Neural progenitor cell (in vitro differentiated cells): Measurements from ENCODE around the gene HTD2. TPM values are rescaled to one million over a fixed set of nuclear protein-coding genes. Genes with fewer than 3 reads are reported as not detected.
"Not testable (repeated sequence)": the region's sequence is repeated elsewhere in the genome, so short reads cannot be mapped to it uniquely, and the experiment has no call there.

Source experiments
- DNase-seq: peaks from one replicate; pipeline ENCODE4 v3.0.0-alpha.2; 2016; ENCODE audit warnings: low spot score
- H2AFZ ChIP-seq: fragments of 200-600 bp; sonication (generic); replicated peaks from 2 replicates; pipeline ENCODE4 v1.6.1; 2016; ENCODE audit warnings: antibody characterized with exemption
- H3F3A ChIP-seq: fragments of 200-600 bp; sonication (generic); 2 replicates; pipeline ENCODE4 v1.6.1; 2016; ENCODE audit warnings: antibody characterized with exemption, low read depth
- H3K27ac ChIP-seq: fragments of 200-600 bp; sonication (generic); 2 replicates; pipeline ENCODE4 v1.5.1; 2016; ENCODE audit warnings: mild to moderate bottlenecking
- H3K27me3 ChIP-seq: fragments of 200-600 bp; sonication (generic); 2 replicates; pipeline ENCODE4 v1.6.1; 2016; ENCODE audit warnings: mild to moderate bottlenecking, moderate library complexity
- H3K36me3 ChIP-seq: fragments of 200-600 bp; sonication (generic); 2 replicates; pipeline ENCODE4 v1.5.1; 2016
- H3K4me1 ChIP-seq: fragments of 200-600 bp; sonication (generic); 2 replicates; pipeline ENCODE4 v1.6.1; 2016; ENCODE audit warnings: mixed run types
- H3K4me2 ChIP-seq: fragments of 200-600 bp; sonication (generic); 2 replicates; pipeline ENCODE4 v1.6.1; 2016
- H3K4me3 ChIP-seq: fragments of 200-600 bp; sonication (generic); 2 replicates; pipeline ENCODE4 v1.5.1; 2016
- H3K79me2 ChIP-seq: fragments of 200-600 bp; sonication (generic); 2 replicates; pipeline ENCODE4 v1.6.1; 2016; ENCODE audit warnings: low read depth
- H3K9ac ChIP-seq: fragments of 200-600 bp; sonication (generic); 2 replicates; pipeline ENCODE4 v1.6.1; 2016
- H3K9me3 ChIP-seq: fragments of 200-600 bp; sonication (generic); 2 replicates; pipeline ENCODE4 v1.5.1; 2016; ENCODE audit warnings: low read depth
- H4K20me1 ChIP-seq: fragments of 200-600 bp; sonication (generic); 2 replicates; pipeline ENCODE4 v1.6.1; 2016; ENCODE audit warnings: low read depth
- H3K27ac Mint-ChIP-seq: 3 replicates; pipeline ENCODE4 v1.8.0; 2021; ENCODE audit warnings: mixed read lengths
- H3K27me3 Mint-ChIP-seq: 2 replicates; pipeline ENCODE4 v1.8.0; 2022; ENCODE audit warnings: low read depth, mild to moderate bottlenecking, inconsistent platforms, moderate library complexity, mixed read lengths; ENCODE audit not compliant: insufficient read depth
- H3K36me3 Mint-ChIP-seq: 3 replicates; pipeline ENCODE4 v1.8.0; 2021; ENCODE audit warnings: mixed read lengths
- H3K4me1 Mint-ChIP-seq: 3 replicates; pipeline ENCODE4 v1.8.0; 2021; ENCODE audit warnings: mixed read lengths
- H3K4me3 Mint-ChIP-seq: 3 replicates; pipeline ENCODE4 v1.8.0; 2021; ENCODE audit warnings: mild to moderate bottlenecking, moderate library complexity, mixed read lengths
- H3K9me3 Mint-ChIP-seq: 3 replicates; pipeline ENCODE4 v1.8.0; 2020; ENCODE audit warnings: mixed read lengths
- EZH2 ChIP-seq: fragments of 200-600 bp; sonication (generic); IDR thresholded peaks from 2 replicates; pipeline ENCODE4 v1.6.1; 2017; ENCODE audit warnings: antibody characterized with exemption, mild to moderate bottlenecking, moderate library complexity
- EZH2phosphoT487 ChIP-seq: fragments of 200-600 bp; sonication (generic); IDR thresholded peaks from 2 replicates; pipeline ENCODE4 v1.6.1; 2017; ENCODE audit warnings: antibody characterized with exemption
- total RNA-seq: library from RNA; depleted of rRNA; stranded (reverse); fragments of >200 nt; gene quantifications from 2 replicates; pipeline ENCODE4 v1.2.3, GENCODE V29; 2015; ENCODE audit warnings: low replicate concordance
- TF ChIP-seq, protein P1 (sequence below): fragments of 200-600 bp; sonication (generic); IDR thresholded peaks from 2 replicates; pipeline ENCODE4 v1.5.1; 2017; ENCODE audit warnings: antibody characterized with exemption, mild to moderate bottlenecking

Gene HTD2
- total RNA-seq, 1 donor from 2014 or later, result 29.5 TPM

DNA sequence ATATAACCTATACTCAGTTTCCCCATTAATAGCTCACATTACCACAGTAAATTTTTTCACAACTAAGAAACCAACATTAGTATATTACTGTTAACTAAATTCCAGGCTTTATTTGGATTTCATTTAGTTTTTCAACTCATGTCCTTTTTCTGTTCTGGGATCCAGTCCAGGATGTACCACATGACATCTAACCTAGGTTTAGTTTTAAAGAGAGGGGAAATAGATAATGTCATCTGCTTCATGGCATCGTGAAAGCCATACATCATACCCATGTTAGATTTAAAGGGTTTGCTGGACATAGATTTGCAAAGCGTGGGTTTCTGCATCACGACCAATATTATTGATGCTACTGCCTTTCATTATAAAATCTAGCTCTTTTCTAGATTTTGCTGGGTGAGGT, 33.4 kb upstream of the HTD2 start:
- Mint-ChIP-seq H3K9me3 (peaks cover 9% of the 10 kb centered on the region), H3K4me1 (no peaks in the 10 kb centered on the region), H3K27me3 (no peaks in the 10 kb centered on the region), H3K4me3 (no peak overlapping the region), H3K27ac (no peak overlapping the region), H3K36me3 (peaks cover 21% of the 10 kb centered on the region)
- no peak overlapping the region for H3K4me2 ChIP-seq
- H3K4me3 ChIP-seq, result no peak overlapping the region
- H2AFZ ChIP-seq, result no peak overlapping the region
- H3K9ac ChIP-seq, result no peak overlapping the region
- DNase-seq, result no peak
- H3K79me2 ChIP-seq, result no peaks in the 10 kb centered on the region
- H3K9me3 ChIP-seq, result no peaks in the 10 kb centered on the region
- no peaks in the 10 kb centered on the region for H3K36me3 ChIP-seq
- H3F3A ChIP-seq, result no peaks in the 10 kb centered on the region
- no peaks in the 10 kb centered on the region for H3K4me1 ChIP-seq
- no peaks in the 10 kb centered on the region for H3K27me3 ChIP-seq
- TF ChIP-seq EZH2phosphoT487 (no peak), EZH2 (no peak)
- TF ChIP-seq, protein P1, sequence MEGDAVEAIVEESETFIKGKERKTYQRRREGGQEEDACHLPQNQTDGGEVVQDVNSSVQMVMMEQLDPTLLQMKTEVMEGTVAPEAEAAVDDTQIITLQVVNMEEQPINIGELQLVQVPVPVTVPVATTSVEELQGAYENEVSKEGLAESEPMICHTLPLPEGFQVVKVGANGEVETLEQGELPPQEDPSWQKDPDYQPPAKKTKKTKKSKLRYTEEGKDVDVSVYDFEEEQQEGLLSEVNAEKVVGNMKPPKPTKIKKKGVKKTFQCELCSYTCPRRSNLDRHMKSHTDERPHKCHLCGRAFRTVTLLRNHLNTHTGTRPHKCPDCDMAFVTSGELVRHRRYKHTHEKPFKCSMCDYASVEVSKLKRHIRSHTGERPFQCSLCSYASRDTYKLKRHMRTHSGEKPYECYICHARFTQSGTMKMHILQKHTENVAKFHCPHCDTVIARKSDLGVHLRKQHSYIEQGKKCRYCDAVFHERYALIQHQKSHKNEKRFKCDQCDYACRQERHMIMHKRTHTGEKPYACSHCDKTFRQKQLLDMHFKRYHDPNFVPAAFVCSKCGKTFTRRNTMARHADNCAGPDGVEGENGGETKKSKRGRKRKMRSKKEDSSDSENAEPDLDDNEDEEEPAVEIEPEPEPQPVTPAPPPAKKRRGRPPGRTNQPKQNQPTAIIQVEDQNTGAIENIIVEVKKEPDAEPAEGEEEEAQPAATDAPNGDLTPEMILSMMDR, result no peak
- no peak overlapping the region for H3K27ac ChIP-seq
- H4K20me1 ChIP-seq, result no peaks in the 10 kb centered on the region

DNA sequence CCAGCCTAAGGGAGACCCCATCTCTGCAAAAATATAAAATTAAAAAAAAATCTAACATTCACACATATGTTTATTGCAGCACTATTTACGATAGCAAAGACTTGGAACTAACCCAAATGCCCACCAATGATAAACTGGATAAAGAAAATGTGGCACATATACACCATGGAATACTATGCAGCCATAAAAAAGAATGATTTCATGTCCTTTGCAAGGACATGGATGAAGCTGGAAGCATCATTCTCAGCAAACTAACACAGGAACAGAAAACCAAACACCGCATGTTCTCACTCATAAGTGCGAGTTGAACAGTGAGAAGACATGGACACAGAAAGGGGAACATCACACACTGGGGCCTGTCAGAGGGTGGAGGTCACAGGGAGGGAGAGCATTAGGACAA, 33.0 kb upstream of the HTD2 start:
- H4K20me1 ChIP-seq, H3K4me3 Mint-ChIP-seq, H3K79me2 ChIP-seq, DNase-seq, H3K4me1 Mint-ChIP-seq, H3F3A ChIP-seq, H3K36me3 ChIP-seq, H2AFZ ChIP-seq, H3K9ac ChIP-seq, H3K27ac Mint-ChIP-seq, H3K4me2 ChIP-seq, H3K27me3 ChIP-seq, H3K4me3 ChIP-seq, H3K27me3 Mint-ChIP-seq, H3K9me3 Mint-ChIP-seq, H3K4me1 ChIP-seq, H3K27ac ChIP-seq, H3K9me3 ChIP-seq: not testable (repeated sequence)
- peaks cover 22% of the 10 kb centered on the region for H3K36me3 Mint-ChIP-seq

DNA sequence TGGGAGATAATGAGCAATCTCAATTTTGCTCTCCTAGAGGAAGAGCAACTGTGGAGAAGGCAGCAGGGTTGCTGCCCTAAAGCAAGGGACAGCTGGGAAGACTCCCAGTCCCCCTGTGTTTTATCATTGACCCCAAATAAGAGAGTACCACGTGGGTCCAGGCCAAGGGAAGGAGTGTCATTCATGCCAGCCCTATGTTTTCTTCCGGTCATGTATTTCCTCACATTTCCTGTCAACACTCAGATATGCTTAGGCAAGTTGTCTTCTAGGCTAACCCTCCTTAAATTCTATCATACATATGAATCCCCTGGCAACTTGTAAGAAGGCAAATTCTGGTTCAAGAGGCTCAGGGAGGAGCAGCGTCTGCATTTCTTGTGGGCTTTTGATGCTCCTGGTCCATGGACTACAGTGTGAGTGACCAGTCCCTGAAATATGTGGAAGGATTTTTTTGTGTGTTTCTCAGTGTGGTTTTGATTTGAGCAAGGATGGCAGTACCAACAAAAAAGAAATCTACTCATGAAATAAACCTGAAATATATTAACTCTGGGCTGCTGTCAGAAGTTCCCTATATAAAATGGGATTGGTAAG, 32.2 kb upstream of the HTD2 start:
- H3K9me3 ChIP-seq, result no peaks in the 10 kb centered on the region
- H3K27ac ChIP-seq, result no peak overlapping the region
- H3K9me3 Mint-ChIP-seq, result peaks cover 12% of the 10 kb centered on the region
- no peaks in the 10 kb centered on the region for H4K20me1 ChIP-seq
- H3K4me2 ChIP-seq, result no peak overlapping the region
- H3K9ac ChIP-seq, result no peak overlapping the region
- H2AFZ ChIP-seq, result no peak overlapping the region
- H3F3A ChIP-seq, result no peaks in the 10 kb centered on the region
- H3K27me3 ChIP-seq, result no peaks in the 10 kb centered on the region
- no peak for DNase-seq
- H3K27ac Mint-ChIP-seq, result no peak overlapping the region
- no peaks in the 10 kb centered on the region for H3K4me1 ChIP-seq
- H3K4me1 Mint-ChIP-seq, result no peaks in the 10 kb centered on the region
- TF ChIP-seq, protein P1, result no peak
- peaks cover 25% of the 10 kb centered on the region for H3K36me3 Mint-ChIP-seq
- H3K4me3 Mint-ChIP-seq, result no peak overlapping the region
- no peak overlapping the region for H3K4me3 ChIP-seq
- H3K79me2 ChIP-seq, result no peaks in the 10 kb centered on the region
- no peaks in the 10 kb centered on the region for H3K36me3 ChIP-seq
- no peaks in the 10 kb centered on the region for H3K27me3 Mint-ChIP-seq

DNA sequence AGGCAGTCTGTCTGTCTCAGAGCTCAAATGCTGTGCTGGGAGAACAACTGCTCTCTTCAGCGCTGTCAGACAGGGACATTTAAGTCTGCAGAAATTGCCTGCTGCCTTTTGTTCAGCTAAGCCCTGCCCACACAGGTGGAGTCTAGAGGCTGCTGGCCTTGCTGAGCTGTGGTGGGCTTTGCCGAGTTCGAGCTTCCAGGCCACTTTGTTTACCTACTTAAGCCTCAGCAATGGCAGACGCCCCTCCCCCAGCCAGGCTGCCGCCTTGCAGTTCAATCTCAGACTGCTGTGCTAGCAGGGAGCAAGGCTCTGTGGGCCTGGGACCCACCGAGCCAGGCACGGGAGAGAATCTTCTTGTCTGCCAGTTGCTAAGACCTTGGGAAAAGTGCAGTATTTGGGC, 25.3 kb upstream of the HTD2 start:
- Histone ChIP-seq H3K4me2 (peak overlapping the region; percentile 8), H3K4me1 (no peaks in the 10 kb centered on the region), H3K36me3 (no peaks in the 10 kb centered on the region), H3K9me3 (no peaks in the 10 kb centered on the region), H3K27me3 (no peaks in the 10 kb centered on the region), H3K9ac (no peak overlapping the region), H3K4me3 (no peak overlapping the region), H3K27ac (no peak overlapping the region), H2AFZ (no peak overlapping the region), H3F3A (no peaks in the 10 kb centered on the region), H3K79me2 (no peaks in the 10 kb centered on the region), H4K20me1 (no peaks in the 10 kb centered on the region)
- no peak overlapping the region for H3K4me3 Mint-ChIP-seq
- H3K4me1 Mint-ChIP-seq, result no peaks in the 10 kb centered on the region
- H3K36me3 Mint-ChIP-seq, result peaks cover 33% of the 10 kb centered on the region
- TF ChIP-seq, protein P1, result no peak
- TF ChIP-seq EZH2phosphoT487, result no peak
- TF ChIP-seq EZH2, result no peak
- no peak overlapping the region for H3K27ac Mint-ChIP-seq
- H3K27me3 Mint-ChIP-seq, result no peaks in the 10 kb centered on the region
- no peak for DNase-seq
- H3K9me3 Mint-ChIP-seq, result peaks cover 10% of the 10 kb centered on the region
